Measurements from ENCODE around the gene PTGFRN.

- TF ChIP-seq GABPA (IDR thresholded peaks at IDR 0.05; ENCODE audit: low read depth), result no peak
- TF ChIP-seq SPI1 (IDR thresholded peaks at IDR 0.05; ENCODE audit: borderline replicate concordance, low read depth), result no peak
- no peak for TF ChIP-seq CTCF (IDR thresholded peaks at IDR 0.05; ENCODE audit: insufficient read depth, low read length)
Observed at GRCh38 chr1:116904791-116905320, 4.9 kb upstream of the PTGFRN start.
